H1 (cell line): ENCODE results near the gene SURF4.
A peak's percentile ranks its signal among the peaks of the same experiment; 100 is the strongest.

ENCODE experiments used
- BRCA1 ChIP-seq: IDR thresholded peaks from 2 replicates; pipeline ENCODE4 v1.6.1; 2012; ENCODE audit warnings: low read depth, low read length, improper control_type of control experiment
- CBX5 ChIP-seq: fragments of 300-800, 300-1000 bp; sonication (generic); IDR thresholded peaks from 2 replicates; pipeline ENCODE4 v1.7.1; 2016; ENCODE audit warnings: antibody characterized with exemption, low read length, low read depth
- CEBPB ChIP-seq: IDR thresholded peaks from 2 replicates; pipeline ENCODE4 v1.6.1; 2012; ENCODE audit warnings: low read depth, low read length
- CTCF ChIP-seq, 3 experiments: IDR thresholded peaks; 1 replicate in 2 of 3; 2 replicates in 1 of 3; pipeline versions ENCODE4 v1.5.1 to v1.6.1; 2011; ENCODE audit warnings: low read length in 3 of 3, mild to moderate bottlenecking in 3 of 3, inconsistent platforms in 2 of 3, low read depth in 1 of 3, moderate library complexity in 1 of 3; ENCODE audit not compliant: insufficient read depth in 1 of 3; ENCODE audit errors: control extremely low read depth in 1 of 3
- EP300 ChIP-seq, 2 experiments: IDR thresholded peaks; 1 replicate in 1 of 2; 2 replicates in 1 of 2; pipeline ENCODE4 v1.6.1; 2011 to 2012; ENCODE audit warnings: low read depth in 2 of 2, low read length in 2 of 2, mild to moderate bottlenecking in 2 of 2, borderline replicate concordance in 1 of 2, inconsistent platforms in 1 of 2, moderate library complexity in 1 of 2
- JUN ChIP-seq: IDR thresholded peaks from 2 replicates; pipeline ENCODE4 v1.6.1; 2011; ENCODE audit warnings: low read depth, mild to moderate bottlenecking, improper control_type of control experiment, low read length
- POLR2A ChIP-seq, 2 experiments: IDR thresholded peaks; 1 replicate in 1 of 2; 2 replicates in 1 of 2; pipeline ENCODE4 v1.6.1; 2011; ENCODE audit warnings: low read depth in 2 of 2, low read length in 2 of 2, mild to moderate bottlenecking in 2 of 2; ENCODE audit errors: control extremely low read depth in 1 of 2
- POLR2AphosphoS5 ChIP-seq: IDR thresholded peaks from 2 replicates; pipeline ENCODE4 v1.6.1; 2011; ENCODE audit warnings: low read depth, low read length
- SRF ChIP-seq: IDR thresholded peaks from 2 replicates; pipeline ENCODE4 v1.6.1; 2011; ENCODE audit warnings: mild to moderate bottlenecking, low read depth, low read length, moderate library complexity
- TAF1 ChIP-seq: IDR thresholded peaks from 2 replicates; pipeline ENCODE4 v1.6.1; 2011; ENCODE audit warnings: mild to moderate bottlenecking, low read depth, low read length
- TEAD4 ChIP-seq: IDR thresholded peaks from 2 replicates; pipeline ENCODE4 v1.6.1; 2012; ENCODE audit warnings: low read depth, low read length, inconsistent platforms, mixed read lengths
- USF2 ChIP-seq: IDR thresholded peaks from 2 replicates; pipeline ENCODE4 v1.6.1; 2011; ENCODE audit warnings: low read length, improper control_type of control experiment
- ZNF274 ChIP-seq: IDR thresholded peaks from 2 replicates; pipeline ENCODE4 v1.7.0; 2012; ENCODE audit warnings: low read length, borderline replicate concordance; ENCODE audit errors: extremely low read depth

- TF ChIP-seq TAF1 (no peak), TEAD4 (no peak), SRF (no peak), USF2 (no peak), POLR2A (IDR thresholded peaks at IDR 0.05; ENCODE audit: control extremely low read depth in 1 of 2, low read depth in 2 of 2, low read length in 2 of 2) (peak in 1 of 2 experiments; percentile 83; a peak in 2 of 3 replicates), BRCA1 (no peak), EP300 (IDR thresholded peaks at IDR 0.05; ENCODE audit: borderline replicate concordance in 1 of 2, low read depth in 2 of 2, low read length in 2 of 2) (no peak), ZNF274 (no peak), CBX5 (no peak), CTCF (IDR thresholded peaks at IDR 0.05; ENCODE audit: control extremely low read depth in 1 of 3, insufficient read depth in 1 of 3, low read depth in 1 of 3, low read length in 3 of 3) (no peak), CEBPB (no peak), JUN (no peak), POLR2AphosphoS5 (peak; percentile 86; the same call in 1 of the 2 replicates)
Measured at GRCh38 chr9:133352635-133353340, 23.1 kb downstream of the SURF4 start.
